Upper lobe of right lung (tissue), 1 donor: ENCODE measurements around the gene ZRANB3. TPM values are rescaled to one million over a fixed set of nuclear protein-coding genes. Genes with fewer than 3 reads are reported as not detected.

Experiments used
- ATAC-seq: fragments of 200-7000 bp; cut with Tn5 transposase; one replicate; pipeline ENCODE4 v1.9.1; 2020; ENCODE audit warnings: mild to moderate bottlenecking, moderate library complexity
- DNase-seq: peaks from one replicate; pipeline ENCODE4 v3.0.0-alpha.2; 2020
- H3K27ac ChIP-seq: fragments of 200-600 bp; one replicate; pipeline ENCODE4 v1.8.0; 2022
- H3K27me3 ChIP-seq: fragments of 200-600 bp; one replicate; pipeline ENCODE4 v1.8.0; 2022; ENCODE audit warnings: mild to moderate bottlenecking
- H3K36me3 ChIP-seq: fragments of 200-600 bp; one replicate; pipeline ENCODE4 v1.8.0; 2022
- H3K4me1 ChIP-seq: fragments of 200-600 bp; one replicate; pipeline ENCODE4 v1.8.0; 2022
- H3K4me3 ChIP-seq: fragments of 200-600 bp; one replicate; pipeline ENCODE4 v1.8.0; 2022; ENCODE audit warnings: mild to moderate bottlenecking
- H3K9me3 ChIP-seq: fragments of 200-600 bp; one replicate; pipeline ENCODE4 v1.8.0; 2022
- intact Hi-C: fragments of 100-400 bp; cut with DNase I; formaldehyde crosslinking; loops from one replicate; pipeline ENCODE4 v1.11.0; 2022
- long read RNA-seq: library from polyadenylated mRNA; unstranded; transcript quantifications from one replicate; pipeline ENCODE4 v2.0.0, GENCODE V29; 2021
- total RNA-seq: library from RNA; stranded (reverse); fragmentation: NEBNext Ultra II Directional; extraction: Animal tissue kit (Norgen Biotek cat#: 25700); gene quantifications from one replicate; pipeline ENCODE4 v1.2.1, GENCODE V29; 2021
- TF ChIP-seq, protein P1 (sequence below): fragments of 200-600 bp; IDR thresholded peaks from one replicate; pipeline ENCODE4 v1.8.0; 2022; ENCODE audit warnings: antibody characterized with exemption
- donor health status: DM: no; HTN: yes; CAD: no; lungs with severe emphysema.

The ZRANB3 gene
- 4.1 TPM for total RNA-seq
- long read RNA-seq, partial matches to known transcripts, result 0 of 5 reads
- long read RNA-seq, other reads (novel, unspliced or antisense), result 5 of 5 reads

DNA sequence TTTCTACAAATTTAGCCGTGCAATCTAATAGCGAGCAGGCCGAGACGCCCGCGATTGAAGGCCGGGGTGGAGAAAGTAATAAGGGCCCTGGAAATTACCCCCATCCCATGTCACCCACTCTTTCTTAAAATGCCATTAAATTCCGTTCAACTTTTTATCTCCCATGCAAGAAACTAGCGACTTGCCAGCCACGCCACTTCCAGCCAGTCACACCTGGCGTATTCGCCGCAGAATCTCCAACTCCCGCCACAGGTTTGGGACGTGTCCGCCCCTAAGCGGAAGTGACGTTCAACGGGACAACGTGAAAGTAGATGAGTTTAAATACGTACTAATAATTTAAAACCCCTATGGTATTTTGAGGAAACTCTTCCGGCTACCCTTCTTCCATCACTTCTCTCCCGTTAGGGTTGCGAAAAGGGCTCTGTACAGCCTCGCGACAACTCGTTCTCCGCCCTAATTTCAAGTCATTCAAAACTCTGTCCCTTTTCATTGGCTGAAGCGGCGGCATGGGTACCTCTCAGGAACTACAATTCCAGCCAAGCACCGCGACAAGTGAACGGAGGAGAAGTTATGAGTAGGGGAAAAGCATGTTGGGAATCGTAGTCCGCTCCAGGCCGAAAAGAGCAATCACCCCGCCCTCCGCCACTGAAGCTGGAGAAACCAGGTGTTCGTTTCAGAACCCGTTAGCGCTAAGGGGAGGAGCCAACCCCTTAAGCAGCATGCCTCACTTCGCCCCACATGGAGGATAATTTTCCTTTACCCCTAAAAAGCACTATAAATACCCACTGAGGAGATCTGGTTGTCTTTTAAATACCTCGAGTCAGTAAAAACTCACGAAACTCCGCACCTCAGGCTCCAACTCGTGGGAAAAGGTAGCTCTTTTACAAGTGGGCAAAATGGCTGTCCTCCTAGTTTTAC, at the start of gene ZRANB3:
ZRANB3 (minus strand) TSS at position 906 of the 918 bp plus-strand sequence.
- intact Hi-C loops, result no loop called here
- peak; percentile 94 for DNase-seq

DNA sequence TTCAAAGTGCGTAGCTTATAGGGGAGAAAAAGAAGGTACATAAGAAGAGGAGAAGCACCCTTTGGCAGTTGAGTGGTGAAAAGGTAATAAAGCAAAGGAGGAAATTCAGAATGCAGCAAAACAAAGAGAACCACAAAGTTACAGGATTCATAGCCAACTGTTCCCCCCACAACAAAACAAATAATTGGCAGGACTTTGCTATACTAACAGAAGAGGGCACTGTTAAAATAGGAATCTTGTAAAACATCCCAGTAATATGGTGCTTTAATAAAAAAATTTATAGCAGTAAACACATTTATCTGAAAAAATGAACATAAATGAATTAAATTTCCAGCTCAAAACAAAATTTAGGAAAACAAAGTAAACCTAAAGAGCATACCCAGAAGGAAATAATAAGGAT, 42.6 kb upstream of the ZRANB3 start:
- ATAC-seq, result no peak
- no peaks in the 10 kb centered on the region for H3K9me3 ChIP-seq
- H3K4me1 ChIP-seq, result no peaks in the 10 kb centered on the region
- peaks cover 11% of the 10 kb centered on the region for H3K36me3 ChIP-seq
- DNase-seq, result no peak
- TF ChIP-seq, protein P1, sequence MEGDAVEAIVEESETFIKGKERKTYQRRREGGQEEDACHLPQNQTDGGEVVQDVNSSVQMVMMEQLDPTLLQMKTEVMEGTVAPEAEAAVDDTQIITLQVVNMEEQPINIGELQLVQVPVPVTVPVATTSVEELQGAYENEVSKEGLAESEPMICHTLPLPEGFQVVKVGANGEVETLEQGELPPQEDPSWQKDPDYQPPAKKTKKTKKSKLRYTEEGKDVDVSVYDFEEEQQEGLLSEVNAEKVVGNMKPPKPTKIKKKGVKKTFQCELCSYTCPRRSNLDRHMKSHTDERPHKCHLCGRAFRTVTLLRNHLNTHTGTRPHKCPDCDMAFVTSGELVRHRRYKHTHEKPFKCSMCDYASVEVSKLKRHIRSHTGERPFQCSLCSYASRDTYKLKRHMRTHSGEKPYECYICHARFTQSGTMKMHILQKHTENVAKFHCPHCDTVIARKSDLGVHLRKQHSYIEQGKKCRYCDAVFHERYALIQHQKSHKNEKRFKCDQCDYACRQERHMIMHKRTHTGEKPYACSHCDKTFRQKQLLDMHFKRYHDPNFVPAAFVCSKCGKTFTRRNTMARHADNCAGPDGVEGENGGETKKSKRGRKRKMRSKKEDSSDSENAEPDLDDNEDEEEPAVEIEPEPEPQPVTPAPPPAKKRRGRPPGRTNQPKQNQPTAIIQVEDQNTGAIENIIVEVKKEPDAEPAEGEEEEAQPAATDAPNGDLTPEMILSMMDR, result no peak
- intact Hi-C loops, result no loop called here
- H3K4me3 ChIP-seq, result no peak overlapping the region
- H3K27me3 ChIP-seq, result no peaks in the 10 kb centered on the region
- no peak overlapping the region for H3K27ac ChIP-seq

More for the DNA sequence above, at the start of gene ZRANB3:
- Histone ChIP-seq H3K27ac (peak within 1 kb of the TSS; percentile 90), H3K4me1 (peaks cover 12% of the 10 kb centered on the region), H3K36me3 (no peaks in the 10 kb centered on the region), H3K4me3 (peak within 1 kb of the TSS; percentile 94), H3K27me3 (no peaks in the 10 kb centered on the region), H3K9me3 (no peaks in the 10 kb centered on the region)
- TF ChIP-seq, protein P1, result no peak
- ATAC-seq, result peak; percentile 90

DNA sequence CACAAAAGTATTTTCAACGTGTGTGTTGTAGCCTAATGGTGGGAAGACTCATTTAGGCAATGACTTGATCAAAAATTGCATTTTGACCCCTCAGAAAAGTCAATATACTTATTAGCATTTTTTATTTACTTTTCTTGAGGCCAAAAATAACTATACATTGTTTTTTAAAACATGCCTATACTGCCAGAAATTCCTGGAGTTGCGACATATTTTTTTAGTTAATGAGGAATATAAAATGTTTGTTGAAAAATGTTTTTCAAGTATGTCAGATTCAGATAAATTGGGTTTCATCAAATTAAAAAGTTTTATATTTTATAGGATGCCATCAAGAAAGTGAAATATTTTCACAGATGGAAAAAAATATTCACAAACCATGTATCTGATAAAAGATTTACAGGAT, 39.9 kb upstream of the ZRANB3 start:
- Histone ChIP-seq H3K4me3 (no peak overlapping the region), H3K27me3 (no peaks in the 10 kb centered on the region), H3K4me1 (no peaks in the 10 kb centered on the region), H3K9me3 (no peaks in the 10 kb centered on the region), H3K36me3 (peaks cover 11% of the 10 kb centered on the region), H3K27ac (no peak overlapping the region)
- TF ChIP-seq, protein P1, result no peak
- ATAC-seq (no peak), DNase-seq (no peak)
- intact Hi-C loops, result no loop called here

DNA sequence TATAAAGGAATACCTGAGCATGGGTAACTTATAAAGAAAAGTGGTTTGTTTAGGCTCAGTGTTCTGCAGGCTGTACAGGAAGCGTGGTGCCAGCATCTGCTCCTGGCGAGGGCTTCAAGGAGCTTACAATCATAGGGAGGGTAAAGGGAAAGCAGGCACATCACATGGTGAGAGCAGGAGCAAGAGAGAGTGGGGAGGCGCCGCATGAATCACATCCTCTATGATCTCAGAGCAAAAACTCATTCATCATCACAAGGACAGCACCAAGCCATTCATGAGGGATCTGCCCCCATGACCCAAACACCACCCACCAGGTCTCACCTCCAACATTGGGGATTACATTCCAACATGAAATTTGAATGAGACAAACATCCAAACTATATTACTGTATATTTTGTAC, 32.8 kb upstream of the ZRANB3 start:
- no peak for ATAC-seq
- H3K4me1 ChIP-seq, result no peaks in the 10 kb centered on the region
- intact Hi-C loops, result no loop called here

DNA sequence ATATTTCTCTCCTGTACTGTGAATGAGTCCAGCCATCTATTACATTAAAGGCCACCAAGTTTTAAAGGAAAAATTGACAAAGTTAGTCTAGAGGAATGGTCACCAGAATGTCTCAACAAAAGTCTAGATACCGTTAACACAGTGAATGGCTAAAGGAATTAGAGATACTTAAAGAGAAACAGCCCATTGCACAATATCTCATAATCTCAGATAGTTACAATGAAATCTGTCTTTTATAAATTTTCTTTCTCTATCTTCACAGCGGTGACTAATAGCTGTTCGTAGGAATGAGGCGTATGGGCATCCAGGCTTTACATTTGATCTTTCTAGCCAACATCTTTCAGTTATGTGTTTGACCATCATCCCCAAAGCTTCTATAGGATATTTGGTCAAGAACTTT, 30.9 kb upstream of the ZRANB3 start:
- DNase-seq (no peak), ATAC-seq (no peak)
- TF ChIP-seq, protein P1, result no peak
- no peaks in the 10 kb centered on the region for H3K36me3 ChIP-seq
- H3K9me3 ChIP-seq, result no peaks in the 10 kb centered on the region
- H3K4me3 ChIP-seq, result no peak overlapping the region
- no peaks in the 10 kb centered on the region for H3K4me1 ChIP-seq
- no peak overlapping the region for H3K27ac ChIP-seq
- no peaks in the 10 kb centered on the region for H3K27me3 ChIP-seq
- intact Hi-C loops, result no loop called here

More for the DNA sequence above, 32.8 kb upstream of the ZRANB3 start:
- H3K36me3 ChIP-seq, result no peaks in the 10 kb centered on the region
- no peak for DNase-seq
- no peaks in the 10 kb centered on the region for H3K27me3 ChIP-seq
- H3K4me3 ChIP-seq, result no peak overlapping the region
- H3K27ac ChIP-seq, result no peak overlapping the region
- H3K9me3 ChIP-seq, result no peaks in the 10 kb centered on the region
- TF ChIP-seq, protein P1, result no peak
